Mesenchymal stem cell (in vitro differentiated cells and primary cell): ENCODE measurements around the gene MRM2.

Experiments used
- DNase-seq: peaks from one replicate; pipeline ENCODE4 v3.0.0-alpha.2; 2013
- H2AFZ ChIP-seq: one replicate; pipeline ENCODE4 v1.6.1; 2013; ENCODE audit warnings: low read depth, mild to moderate bottlenecking, control low read depth, inconsistent platforms, low read length, moderate library complexity
- H2AK5ac ChIP-seq: 2 replicates; pipeline ENCODE4 v1.6.1; 2013; ENCODE audit warnings: low read length, moderate library complexity, mild to moderate bottlenecking, inconsistent platforms; ENCODE audit not compliant: severe bottlenecking
- H2BK120ac ChIP-seq: one replicate; pipeline ENCODE4 v1.6.1; 2013; ENCODE audit warnings: low read depth, mild to moderate bottlenecking, inconsistent platforms, low read length, moderate library complexity
- H2BK12ac ChIP-seq, 2 experiments: one replicate each; pipeline ENCODE4 v1.6.1; 2013; ENCODE audit warnings: inconsistent platforms in 2 of 2, low read length in 2 of 2, mild to moderate bottlenecking in 2 of 2, moderate library complexity in 2 of 2, control low read depth in 1 of 2
- H2BK15ac ChIP-seq: one replicate; pipeline ENCODE4 v1.6.1; 2013; ENCODE audit warnings: mild to moderate bottlenecking, low read depth, inconsistent platforms; ENCODE audit not compliant: poor library complexity, severe bottlenecking
- H2BK5ac ChIP-seq: 2 replicates; pipeline ENCODE4 v1.6.1; 2013; ENCODE audit warnings: low read depth, mild to moderate bottlenecking, low read length, control low read depth, inconsistent platforms; ENCODE audit not compliant: poor library complexity, severe bottlenecking
- H3K14ac ChIP-seq, 2 experiments: one replicate each; pipeline ENCODE4 v1.6.1; 2013; ENCODE audit warnings: inconsistent platforms in 2 of 2, low read length in 2 of 2, control low read depth in 1 of 2, mild to moderate bottlenecking in 1 of 2, moderate library complexity in 1 of 2
- H3K18ac ChIP-seq, 2 experiments: one replicate each; pipeline ENCODE4 v1.6.1; 2013; ENCODE audit warnings: inconsistent platforms in 2 of 2, low read length in 2 of 2, control low read depth in 1 of 2, low read depth in 1 of 2, mild to moderate bottlenecking in 1 of 2
- H3K23ac ChIP-seq, 2 experiments: one replicate each; pipeline ENCODE4 v1.6.1; 2013; ENCODE audit warnings: inconsistent platforms in 2 of 2, low read length in 2 of 2, mild to moderate bottlenecking in 2 of 2, moderate library complexity in 2 of 2, control low read depth in 1 of 2
- H3K27ac ChIP-seq: 2 replicates; pipeline ENCODE4 v1.5.1; 2013; ENCODE audit warnings: mild to moderate bottlenecking, moderate library complexity, low read length, control low read depth, inconsistent platforms; ENCODE audit not compliant: poor library complexity, severe bottlenecking
- H3K27me3 ChIP-seq, 2 experiments: 2 replicates each; pipeline versions ENCODE4 v1.6.1 to v1.7.0; 2013; ENCODE audit warnings: low read length in 2 of 2, mild to moderate bottlenecking in 2 of 2, moderate library complexity in 2 of 2, control low read depth in 1 of 2, inconsistent platforms in 1 of 2; ENCODE audit not compliant: control insufficient read depth in 1 of 2, insufficient read depth in 1 of 2
- H3K36me3 ChIP-seq, 2 experiments: 2 replicates each; pipeline versions ENCODE4 v1.6.1 to v1.7.0; 2013; ENCODE audit warnings: low read length in 2 of 2, control low read depth in 1 of 2, inconsistent platforms in 1 of 2, low read depth in 1 of 2, mild to moderate bottlenecking in 1 of 2; ENCODE audit not compliant: insufficient read depth in 2 of 2, control insufficient read depth in 1 of 2
- H3K4ac ChIP-seq, 2 experiments: one replicate each; pipeline ENCODE4 v1.6.1; 2013; ENCODE audit warnings: inconsistent platforms in 2 of 2, low read length in 2 of 2, mild to moderate bottlenecking in 2 of 2, moderate library complexity in 2 of 2, control low read depth in 1 of 2, low read depth in 1 of 2
- H3K4me1 ChIP-seq: 2 replicates; pipeline ENCODE4 v1.6.1; 2013; ENCODE audit warnings: low read depth, low read length, control low read depth; ENCODE audit not compliant: control insufficient read depth, insufficient read depth
- H3K4me2 ChIP-seq: 2 replicates; pipeline ENCODE4 v1.6.1; 2013; ENCODE audit warnings: low read length, mild to moderate bottlenecking, inconsistent platforms; ENCODE audit not compliant: poor library complexity, severe bottlenecking
- H3K4me3 ChIP-seq, 2 experiments: 2 replicates each; pipeline versions ENCODE4 v1.5.1 to v1.7.0; 2013; ENCODE audit warnings: low read length in 2 of 2, mild to moderate bottlenecking in 2 of 2, control low read depth in 1 of 2, low read depth in 1 of 2; ENCODE audit not compliant: insufficient read depth in 1 of 2
- H3K79me1 ChIP-seq: replicated peaks from 2 replicates; pipeline ENCODE4 v1.6.1; 2013; ENCODE audit warnings: mild to moderate bottlenecking, control low read depth, low read length, inconsistent platforms; ENCODE audit not compliant: poor library complexity, severe bottlenecking
- H3K9ac ChIP-seq: 2 replicates; pipeline ENCODE4 v1.7.0; 2013; ENCODE audit warnings: mild to moderate bottlenecking, low read length, moderate library complexity
- H3K9me3 ChIP-seq: 2 replicates; pipeline ENCODE4 v1.7.0; 2013; ENCODE audit warnings: mild to moderate bottlenecking, low read length; ENCODE audit not compliant: control insufficient read depth
- H4K8ac ChIP-seq: one replicate; pipeline ENCODE4 v1.6.1; 2013; ENCODE audit warnings: inconsistent platforms, mild to moderate bottlenecking, low read length, moderate library complexity
- H4K91ac ChIP-seq: one replicate; pipeline ENCODE4 v1.6.1; 2013; ENCODE audit warnings: mild to moderate bottlenecking, low read length, inconsistent platforms
- WGBS: methylation state at CpG from one replicate; pipeline ENCODE4 v1.1.7; 2013; ENCODE audit warnings: mixed read lengths; 5-methylcytosine and 5-hydroxymethylcytosine counted together

The MRM2 gene

DNA sequence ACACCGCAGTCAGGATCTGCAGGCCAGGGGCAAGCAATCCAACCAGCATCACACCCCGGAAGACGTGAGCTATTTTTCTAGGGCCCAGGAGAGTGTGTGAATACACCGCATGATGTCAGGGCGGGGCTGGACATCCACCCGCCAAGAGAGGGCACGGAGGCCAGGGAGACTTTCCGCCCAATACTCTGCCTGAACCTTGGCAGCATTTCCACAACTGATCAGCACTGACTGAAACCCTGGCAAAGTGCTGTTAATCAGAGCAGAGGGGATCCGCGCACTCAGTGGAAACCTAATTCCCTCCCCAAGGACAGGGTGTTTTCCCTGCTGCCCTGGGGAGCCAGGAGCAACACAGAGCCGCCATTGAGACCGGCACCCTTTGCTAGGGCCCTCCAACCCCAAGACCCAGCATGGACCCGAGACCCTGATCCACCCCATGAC is 17.5 kb downstream of the MRM2 start:
- 95% methylated on average over 13 of the region's 13 CpGs for WGBS
- no peak overlapping the region for H2AFZ ChIP-seq
- peaks cover 3% of the 10 kb centered on the region for H3K4me1 ChIP-seq
- no peak overlapping the region for H4K91ac ChIP-seq
- H2BK5ac ChIP-seq: no peak overlapping the region
- H2BK120ac ChIP-seq: no peak overlapping the region
- no peak for DNase-seq
- peaks cover 73% of the 10 kb centered on the region for H3K79me1 ChIP-seq
- H4K8ac ChIP-seq: no peak overlapping the region
- H3K27ac ChIP-seq: no peak overlapping the region
- no peak overlapping the region for H2BK15ac ChIP-seq
- H3K9me3 ChIP-seq: no peaks in the 10 kb centered on the region
- H3K4ac ChIP-seq: no peak overlapping the region
- no peak overlapping the region for H3K18ac ChIP-seq
- no peak overlapping the region for H3K4me2 ChIP-seq
- H3K14ac ChIP-seq: no peak overlapping the region
- H3K27me3 ChIP-seq: no peaks in the 10 kb centered on the region
- H3K9ac ChIP-seq: no peak overlapping the region
- no peak overlapping the region for H2AK5ac ChIP-seq
- no peak overlapping the region for H3K23ac ChIP-seq
- H3K36me3 ChIP-seq: peaks cover 63 to 92% of the 10 kb centered on the region in 2 experiments
- H3K4me3 ChIP-seq: no peak overlapping the region
- H2BK12ac ChIP-seq: no peak overlapping the region

DNA sequence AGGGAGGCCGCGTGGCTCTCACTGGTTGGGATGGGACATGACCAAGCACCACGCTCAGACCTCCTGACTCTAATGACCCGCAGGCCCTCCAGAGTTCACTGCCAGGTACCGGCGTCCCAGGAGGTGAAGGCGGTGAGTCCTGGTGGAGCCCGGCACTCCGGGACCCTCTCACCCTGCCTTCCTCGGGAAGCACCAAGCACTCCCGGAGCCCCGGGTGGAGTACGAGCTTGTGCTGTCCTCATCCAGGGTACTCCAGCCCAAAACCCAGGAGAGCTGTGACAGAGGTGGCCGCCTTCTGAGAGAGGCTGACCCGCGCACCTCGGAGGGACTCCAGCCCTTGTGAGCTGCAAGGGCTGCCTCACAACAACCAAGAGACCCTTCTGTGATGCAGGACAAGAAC is 18.7 kb downstream of the MRM2 start:
- H3K36me3 ChIP-seq: peaks cover 59 to 92% of the 10 kb centered on the region in 2 experiments
- no peaks in the 10 kb centered on the region for H3K9me3 ChIP-seq
- H3K18ac ChIP-seq: no peak overlapping the region
- no peak overlapping the region for H2BK5ac ChIP-seq
- H3K4ac ChIP-seq: no peak overlapping the region
- H4K91ac ChIP-seq: no peak overlapping the region
- no peak overlapping the region for H3K27ac ChIP-seq
- H2AFZ ChIP-seq: no peak overlapping the region
- no peak overlapping the region for H2BK120ac ChIP-seq
- H3K4me1 ChIP-seq: peaks cover 3% of the 10 kb centered on the region
- no peak overlapping the region for H3K4me3 ChIP-seq
- H2BK12ac ChIP-seq: no peak overlapping the region
- no peak overlapping the region for H3K14ac ChIP-seq
- no peak for DNase-seq
- no peak overlapping the region for H2BK15ac ChIP-seq
- H3K27me3 ChIP-seq: no peaks in the 10 kb centered on the region
- no peak overlapping the region for H2AK5ac ChIP-seq
- peaks cover 69% of the 10 kb centered on the region for H3K79me1 ChIP-seq
- no peak overlapping the region for H4K8ac ChIP-seq
- H3K23ac ChIP-seq: no peak overlapping the region
- 97% methylated on average over 17 of the region's 17 CpGs for WGBS
- no peak overlapping the region for H3K4me2 ChIP-seq
- H3K9ac ChIP-seq: no peak overlapping the region

DNA sequence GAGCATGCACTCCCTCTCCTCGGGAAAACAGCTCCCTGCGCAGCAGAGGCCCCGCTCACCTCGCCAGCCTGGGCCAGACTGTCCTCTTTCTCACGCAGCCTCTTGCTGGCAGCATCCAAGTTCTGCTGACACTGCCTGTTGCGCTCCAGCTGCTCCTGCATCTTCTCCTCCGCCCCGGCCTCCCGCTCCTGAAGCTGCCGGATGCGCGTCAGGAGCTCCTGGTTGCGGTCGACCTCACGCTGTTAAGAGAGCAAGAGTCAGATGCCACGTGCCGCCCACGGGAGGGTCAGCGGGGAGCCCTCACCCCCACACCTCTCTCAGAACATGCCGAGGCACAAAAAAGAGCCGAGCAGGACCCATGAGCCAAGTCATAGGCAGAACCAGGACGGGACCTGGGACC is 19.5 kb downstream of the MRM2 start:
- H3K23ac ChIP-seq: no peak overlapping the region
- H4K8ac ChIP-seq: no peak overlapping the region
- WGBS: 98% methylated on average over 22 of the region's 22 CpGs
- no peak overlapping the region for H3K4ac ChIP-seq
- H3K9ac ChIP-seq: no peak overlapping the region
- H3K4me1 ChIP-seq: peaks cover 3% of the 10 kb centered on the region
- H3K14ac ChIP-seq: no peak overlapping the region
- no peak overlapping the region for H3K4me2 ChIP-seq
- H3K18ac ChIP-seq: no peak overlapping the region
- peak overlapping the region; percentile 54 for H4K91ac ChIP-seq
- H3K79me1 ChIP-seq: peaks cover 63% of the 10 kb centered on the region
- H3K27me3 ChIP-seq: no peaks in the 10 kb centered on the region
- no peak for DNase-seq
- H3K9me3 ChIP-seq: no peaks in the 10 kb centered on the region
- no peak overlapping the region for H2BK15ac ChIP-seq
- no peak overlapping the region for H2AFZ ChIP-seq
- peaks cover 62 to 93% of the 10 kb centered on the region in 2 experiments for H3K36me3 ChIP-seq
- H2BK5ac ChIP-seq: no peak overlapping the region
- H3K4me3 ChIP-seq: no peak overlapping the region
- H2AK5ac ChIP-seq: no peak overlapping the region
- no peak overlapping the region for H2BK12ac ChIP-seq
- no peak overlapping the region for H3K27ac ChIP-seq
- H2BK120ac ChIP-seq: no peak overlapping the region

DNA sequence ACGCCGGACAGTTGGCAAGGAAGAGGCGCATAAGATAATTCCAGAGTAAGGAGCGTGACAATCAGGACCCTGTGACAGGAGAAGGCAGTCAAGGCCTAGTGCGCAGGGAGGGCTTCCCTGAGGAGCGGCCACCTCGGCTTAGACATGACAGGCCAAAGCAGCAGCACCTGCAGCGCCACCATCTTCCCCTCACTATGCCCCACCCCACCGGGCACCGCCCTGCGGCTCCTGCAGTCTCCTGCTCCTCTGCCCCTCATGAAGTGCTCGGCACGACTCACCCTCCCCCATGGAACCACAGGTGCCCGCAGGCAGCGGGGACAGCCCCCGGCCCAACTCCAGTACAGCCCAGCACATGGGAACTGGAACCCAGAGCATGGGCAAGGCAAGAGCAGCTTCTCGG is 21.1 kb downstream of the MRM2 start:
- H3K27ac ChIP-seq: no peak overlapping the region
- no peak overlapping the region for H3K4me2 ChIP-seq
- DNase-seq: no peak
- no peak overlapping the region for H3K14ac ChIP-seq
- peaks cover 58% of the 10 kb centered on the region for H3K79me1 ChIP-seq
- no peak overlapping the region for H2BK15ac ChIP-seq
- WGBS: 96% methylated on average over 17 of the region's 17 CpGs
- H4K8ac ChIP-seq: no peak overlapping the region
- no peaks in the 10 kb centered on the region for H3K9me3 ChIP-seq
- no peaks in the 10 kb centered on the region for H3K27me3 ChIP-seq
- no peak overlapping the region for H3K4ac ChIP-seq
- no peak overlapping the region for H2BK12ac ChIP-seq
- H3K18ac ChIP-seq: no peak overlapping the region
- H3K4me1 ChIP-seq: peaks cover 3% of the 10 kb centered on the region
- H3K9ac ChIP-seq: no peak overlapping the region
- no peak overlapping the region for H2BK5ac ChIP-seq
- H3K23ac ChIP-seq: no peak overlapping the region
- H3K4me3 ChIP-seq: no peak overlapping the region
- H2BK120ac ChIP-seq: no peak overlapping the region
- no peak overlapping the region for H2AK5ac ChIP-seq
- no peak overlapping the region for H2AFZ ChIP-seq
- H4K91ac ChIP-seq: no peak overlapping the region
- peaks cover 64 to 94% of the 10 kb centered on the region in 2 experiments for H3K36me3 ChIP-seq
